Lower lobe of right lung (tissue), 2 donors: ENCODE data around the gene STAT4. TPM values are rescaled to one million over a fixed set of nuclear protein-coding genes. Genes with fewer than 3 reads are reported as not detected.

Experiments
- ATAC-seq, 2 donors: fragments of 200-7000 bp; cut with Tn5 transposase; one replicate each; pipeline ENCODE4 v1.9.1; 2020 to 2022; ENCODE audit warnings: mild to moderate bottlenecking in 2 of 2, moderate library complexity in 2 of 2
- DNase-seq: peaks from one replicate; pipeline ENCODE4 v3.0.0-alpha.2; 2020
- H3K27ac ChIP-seq: fragments of 200-600 bp; one replicate; pipeline ENCODE4 v1.8.0; 2022
- H3K27me3 ChIP-seq: fragments of 200-600 bp; one replicate; pipeline ENCODE4 v1.8.0; 2022; ENCODE audit warnings: low read depth
- H3K36me3 ChIP-seq: fragments of 200-600 bp; one replicate; pipeline ENCODE4 v1.8.0; 2022; ENCODE audit warnings: mild to moderate bottlenecking
- H3K4me1 ChIP-seq: fragments of 200-600 bp; one replicate; pipeline ENCODE4 v1.8.0; 2022
- H3K4me3 ChIP-seq: fragments of 200-600 bp; one replicate; pipeline ENCODE4 v1.8.0; 2022; ENCODE audit warnings: mild to moderate bottlenecking
- H3K9me3 ChIP-seq: fragments of 200-600 bp; one replicate; pipeline ENCODE4 v1.8.0; 2022
- CTCF ChIP-seq: fragments of 200-600 bp; IDR thresholded peaks from one replicate; pipeline ENCODE4 v1.8.0; 2022; ENCODE audit warnings: antibody characterized with exemption, mild to moderate bottlenecking
- intact Hi-C: fragments of 100-400 bp; cut with DNase I; formaldehyde crosslinking; loops from one replicate; pipeline ENCODE4 v1.11.0; 2022
- total RNA-seq: library from RNA; stranded (reverse); fragmentation: NEBNext Ultra II Directional; extraction: Animal tissue kit (Norgen Biotek cat#: 25700); gene quantifications from one replicate; pipeline ENCODE4 v1.2.1, GENCODE V29; 2021
- donor health status: DM: no; HTN: yes; CAD: no; lungs with severe emphysema.

Gene STAT4
- total RNA-seq, 1 donor from 2014 or later, result 5.8 TPM

DNA sequence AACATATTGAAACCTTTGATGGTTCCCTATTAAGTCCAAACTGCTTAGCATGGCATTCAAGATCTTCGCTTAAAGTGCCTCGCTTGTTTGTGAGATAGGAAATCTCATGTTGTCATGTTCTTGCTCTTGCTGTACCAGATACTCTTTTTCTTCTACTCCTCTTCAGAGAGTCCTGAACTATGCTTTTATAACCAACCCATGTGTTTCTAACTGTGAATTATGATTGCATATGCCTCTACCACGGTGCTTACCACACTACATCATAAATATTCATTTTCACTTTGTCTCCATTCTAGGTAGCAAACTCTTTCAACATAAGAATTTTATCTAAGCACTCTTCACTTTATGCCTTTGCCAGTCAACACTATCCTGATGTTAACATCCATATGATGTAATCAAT, 23.6 kb downstream of the STAT4 start:
- Histone ChIP-seq H3K4me1 (no peaks in the 10 kb centered on the region), H3K27me3 (no peaks in the 10 kb centered on the region), H3K36me3 (no peaks in the 10 kb centered on the region), H3K27ac (no peak overlapping the region), H3K9me3 (no peaks in the 10 kb centered on the region), H3K4me3 (no peak overlapping the region)
- no peak for TF ChIP-seq CTCF
- intact Hi-C loops, result no loop called here
- DNase-seq (no peak), ATAC-seq (no peak)

- intact Hi-C loops, result no loop called here
- Histone ChIP-seq H3K36me3 (no peaks in the 10 kb centered on the region), H3K4me3 (no peak overlapping the region), H3K27me3 (no peaks in the 10 kb centered on the region), H3K4me1 (no peaks in the 10 kb centered on the region), H3K27ac (no peak overlapping the region), H3K9me3 (no peaks in the 10 kb centered on the region)
- no peak for TF ChIP-seq CTCF
- ATAC-seq (no peak), DNase-seq (no peak)
Measured at GRCh38 chr2:191126386-191127085, 24.3 kb downstream of the STAT4 start.

GRCh38 chr2:191125646-191126045, 25.1 kb downstream of the STAT4 start:
- Histone ChIP-seq H3K36me3 (no peaks in the 10 kb centered on the region), H3K27ac (no peak overlapping the region), H3K27me3 (no peaks in the 10 kb centered on the region), H3K4me3 (no peak overlapping the region), H3K4me1 (no peaks in the 10 kb centered on the region), H3K9me3 (no peaks in the 10 kb centered on the region)
- ATAC-seq (no peak), DNase-seq (no peak)
- intact Hi-C loops, result no loop called here
- TF ChIP-seq CTCF, result no peak

DNA sequence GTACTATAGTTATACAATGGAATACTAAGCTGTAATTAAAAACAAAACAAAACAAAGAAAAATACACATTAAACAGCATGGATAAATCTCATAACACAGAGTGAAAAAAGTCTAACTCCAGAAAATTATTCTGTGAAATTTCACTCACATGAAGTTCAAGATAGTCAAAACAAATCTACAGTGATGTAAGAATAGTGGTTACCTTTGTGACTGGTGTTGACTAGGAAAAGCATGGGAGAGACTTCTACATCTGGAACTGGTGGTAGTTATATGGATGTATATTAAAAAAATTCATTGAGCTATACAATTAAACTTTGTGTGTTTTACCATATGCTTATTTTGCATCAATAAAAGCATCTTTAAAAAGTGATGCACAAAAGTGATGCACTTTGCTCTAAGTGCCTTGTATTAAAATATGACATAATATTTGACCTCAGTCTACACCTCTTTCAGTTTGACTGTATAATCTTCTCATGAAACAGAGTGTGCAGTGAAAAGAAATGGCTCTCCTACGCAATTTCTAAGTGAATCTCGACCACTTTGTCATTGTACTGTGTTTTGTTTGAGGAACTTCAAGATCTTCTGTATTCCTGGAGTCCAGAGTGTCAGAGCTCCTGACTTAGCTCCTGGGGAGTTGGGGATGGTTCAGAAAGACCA, 28.0 kb downstream of the STAT4 start:
- no peak for ATAC-seq
- Histone ChIP-seq H3K9me3 (no peaks in the 10 kb centered on the region), H3K4me1 (no peaks in the 10 kb centered on the region), H3K27ac (no peak overlapping the region), H3K4me3 (no peak overlapping the region), H3K36me3 (no peaks in the 10 kb centered on the region), H3K27me3 (no peaks in the 10 kb centered on the region)
- DNase-seq, result no peak
- intact Hi-C loops, result no loop called here
- no peak for TF ChIP-seq CTCF

DNA sequence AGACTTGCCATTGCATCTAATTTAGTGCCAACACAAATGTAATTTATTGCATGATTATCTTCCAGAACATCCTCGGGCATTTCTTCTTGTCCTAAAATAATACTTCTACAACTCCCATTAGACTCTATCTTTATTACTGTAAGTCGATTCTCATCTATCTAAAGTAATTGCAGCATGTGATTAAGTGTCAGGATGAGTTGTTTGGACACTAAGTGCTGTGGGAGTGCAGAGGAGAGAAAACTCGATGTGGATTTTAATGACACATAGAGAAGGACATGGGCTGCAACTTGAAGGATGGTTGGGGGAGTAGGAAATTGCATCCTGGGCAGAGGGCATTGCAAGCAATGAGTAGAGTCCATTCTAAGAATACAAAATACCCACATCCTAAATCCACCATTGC, 33.5 kb downstream of the STAT4 start:
- ATAC-seq (no peak), DNase-seq (no peak)
- no peak overlapping the region for H3K27ac ChIP-seq
- no peak overlapping the region for H3K4me3 ChIP-seq
- no peaks in the 10 kb centered on the region for H3K36me3 ChIP-seq
- no peaks in the 10 kb centered on the region for H3K27me3 ChIP-seq
- no peak for TF ChIP-seq CTCF
- no peaks in the 10 kb centered on the region for H3K4me1 ChIP-seq
- no peaks in the 10 kb centered on the region for H3K9me3 ChIP-seq
- intact Hi-C loops, result no loop called here
